Nucleus accumbens (tissue), 56 donors: ENCODE results near the gene SBK2.
A peak's percentile ranks its signal among the peaks of the same experiment; 100 is the strongest.
"Not testable (repeated sequence)": the region's sequence is repeated elsewhere in the genome, so short reads cannot be mapped to it uniquely, and the experiment has no call there.

Experiments
- DNase-seq, 56 donors: peaks; one replicate each; lab custom pipeline; 2025; lab: John Stamatoyannopoulos, UW

Gene SBK2

DNA sequence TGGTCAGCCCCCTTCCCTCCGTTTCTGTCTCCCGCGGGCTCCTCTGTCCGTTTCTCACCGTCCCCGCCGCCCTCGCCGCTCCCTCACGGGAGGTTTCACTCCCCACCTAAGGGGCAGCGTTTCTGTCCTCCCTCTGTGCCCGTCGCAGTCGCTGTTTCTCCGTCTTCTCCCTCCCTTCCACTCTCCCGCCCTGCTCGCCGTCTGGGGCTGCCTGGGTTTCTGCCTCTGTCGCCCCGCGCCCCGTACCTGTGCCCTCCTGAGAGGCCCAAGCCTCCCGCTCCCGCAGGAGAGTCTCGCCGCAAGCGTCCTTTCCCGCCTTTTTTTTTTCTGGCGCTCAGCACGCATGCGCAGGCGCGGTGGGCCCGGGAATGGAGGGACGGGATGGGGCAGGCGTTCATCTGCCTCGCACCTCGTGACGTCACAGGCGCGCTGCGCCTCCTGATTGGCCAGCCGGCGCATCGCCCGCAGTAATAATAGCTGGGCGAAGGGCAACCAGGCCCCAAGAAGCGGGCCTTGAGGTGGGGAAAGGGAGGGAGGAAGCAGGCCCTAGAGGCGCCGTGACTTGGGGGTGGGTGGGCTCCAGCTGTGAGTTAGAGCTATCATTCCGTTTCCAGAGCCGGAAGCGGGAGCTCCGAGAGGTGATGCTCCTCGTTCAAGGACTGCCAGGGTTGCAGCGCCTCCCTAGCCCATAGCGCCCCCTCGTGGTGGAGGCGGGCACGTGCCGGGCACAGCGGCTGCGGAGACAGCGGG, 33.3 kb downstream of the SBK2 start:
- DNase-seq = peak in 55 of 56 donors; percentile 51 to 99 (median 93)

DNA sequence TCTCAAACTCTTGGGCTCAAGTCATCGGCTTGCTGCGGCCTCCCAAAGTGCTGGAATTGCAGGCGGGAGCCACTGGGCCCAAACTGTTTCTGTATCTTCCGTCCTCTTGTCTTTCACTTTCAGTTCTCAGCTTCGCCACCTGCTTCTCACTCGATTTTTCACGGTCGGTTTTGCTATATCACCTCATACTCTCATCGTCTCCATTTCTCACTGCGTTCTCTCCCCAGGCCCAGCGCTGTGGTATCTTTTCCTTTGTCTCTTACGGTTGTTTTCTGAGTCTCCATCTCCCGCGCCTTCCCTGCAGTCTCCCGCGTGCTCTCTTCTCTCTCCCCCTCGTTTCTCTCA, 33.8 kb downstream of the SBK2 start:
- no peak for DNase-seq

- no peak for DNase-seq
These were observed 34.6 kb downstream of the SBK2 start for GRCh38 chr19:55502197-55502952.

GRCh38 chr19:55500368-55500952, 36.5 kb downstream of the SBK2 start:
- DNase-seq = no peak

DNA sequence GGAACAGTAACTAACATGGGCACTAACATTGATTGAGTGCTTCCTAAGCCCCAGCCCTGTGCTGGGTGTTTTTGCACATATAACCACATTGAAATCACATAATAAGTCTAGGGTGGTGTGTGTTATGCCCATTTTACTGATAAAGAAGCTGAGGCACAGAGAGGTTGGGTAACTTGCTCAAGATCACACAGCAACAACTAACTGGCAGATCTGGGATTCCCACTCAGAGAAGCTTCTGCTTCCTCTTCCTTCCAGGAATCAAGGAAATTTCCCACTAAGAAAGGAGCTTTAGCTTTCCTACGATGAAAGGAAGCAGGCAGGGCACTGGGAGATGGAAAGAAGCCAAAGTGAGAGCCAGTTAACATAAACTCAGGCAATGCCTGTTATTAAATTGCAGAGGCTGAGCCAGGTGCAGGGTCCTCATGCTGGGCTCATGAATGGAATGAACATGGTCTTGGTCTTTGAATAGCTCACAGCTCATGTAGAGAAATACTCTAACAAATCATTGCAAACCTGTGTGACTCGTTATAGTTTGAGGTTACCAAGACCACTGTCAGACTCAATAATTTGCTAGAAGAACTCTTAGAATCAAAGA, 38.6 kb downstream of the SBK2 start:
- DNase-seq = no peak

- DNase-seq = no peak
These were observed 39.2 kb downstream of the SBK2 start for GRCh38 chr19:55497763-55498162.

GRCh38 chr19:55496820-55497219, 40.1 kb downstream of the SBK2 start:
- DNase-seq = not testable (repeated sequence)

GRCh38 chr19:55495646-55496349, 41.1 kb downstream of the SBK2 start:
- DNase-seq = no peak

GRCh38 chr19:55494172-55494761, 42.7 kb downstream of the SBK2 start:
- DNase-seq = peak in 15 of 56 donors; percentile 12 to 58 (median 28)

- no peak for DNase-seq
These were observed 43.2 kb downstream of the SBK2 start for GRCh38 chr19:55493645-55494171.

DNA sequence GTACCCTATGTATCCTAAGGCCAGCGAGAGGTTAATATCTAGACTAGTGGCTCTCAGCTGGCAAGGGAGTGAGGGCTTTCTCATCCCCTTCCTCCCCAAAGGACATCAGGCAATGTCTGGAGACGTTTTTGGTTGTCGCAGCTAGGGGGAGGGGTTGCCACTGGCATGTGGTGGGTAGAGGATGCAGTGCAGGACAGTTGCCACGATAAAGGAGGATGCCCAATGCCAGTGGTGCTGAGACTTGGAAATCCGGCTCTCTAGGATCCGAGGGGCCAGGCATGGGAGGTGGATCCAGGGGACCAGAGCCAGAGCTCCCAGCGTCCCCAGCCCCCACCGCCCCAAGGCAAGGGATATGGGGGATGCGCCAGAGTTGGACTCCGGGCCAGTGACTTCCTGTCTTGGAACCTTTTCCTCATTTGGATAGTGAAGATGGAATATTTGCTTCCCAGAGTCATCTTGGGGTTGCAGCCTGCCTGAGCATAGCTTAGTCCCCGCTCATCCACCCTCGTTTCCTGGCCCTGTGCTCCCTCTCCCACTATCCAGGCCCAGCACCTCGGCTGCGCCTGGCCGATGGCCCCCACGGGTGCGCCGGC, 43.8 kb downstream of the SBK2 start:
- DNase-seq = no peak

DNA sequence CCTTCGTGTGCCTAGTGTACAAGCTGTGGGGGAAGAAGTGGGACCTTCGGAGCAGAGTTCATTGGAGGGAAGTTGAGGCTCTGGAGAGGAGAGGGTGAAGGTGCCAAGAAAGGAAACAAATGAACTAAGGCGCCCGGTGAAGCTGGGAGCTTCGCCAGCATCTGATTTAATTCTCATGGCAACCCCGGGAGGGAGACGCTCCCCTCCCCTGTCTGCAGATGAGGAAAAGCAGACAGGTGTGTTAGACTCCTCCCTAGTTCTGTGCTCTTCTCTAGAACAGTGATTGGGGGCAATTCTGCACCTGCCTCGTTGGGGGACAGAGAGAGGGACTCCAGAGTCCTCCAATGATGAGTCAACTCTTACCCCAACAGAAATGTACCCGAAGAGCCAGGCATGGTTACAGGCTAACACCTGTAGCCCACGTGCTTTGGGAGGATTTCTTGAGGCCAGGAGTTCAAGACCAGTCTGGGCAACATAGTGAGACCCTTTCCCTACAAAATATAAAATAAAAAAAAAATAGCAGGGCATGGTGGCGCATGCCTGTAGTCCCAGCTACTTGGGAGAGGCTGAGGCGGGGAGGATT, 44.5 kb downstream of the SBK2 start:
- peak in 15 of 56 donors; percentile 5 to 56 (median 37) for DNase-seq

DNA sequence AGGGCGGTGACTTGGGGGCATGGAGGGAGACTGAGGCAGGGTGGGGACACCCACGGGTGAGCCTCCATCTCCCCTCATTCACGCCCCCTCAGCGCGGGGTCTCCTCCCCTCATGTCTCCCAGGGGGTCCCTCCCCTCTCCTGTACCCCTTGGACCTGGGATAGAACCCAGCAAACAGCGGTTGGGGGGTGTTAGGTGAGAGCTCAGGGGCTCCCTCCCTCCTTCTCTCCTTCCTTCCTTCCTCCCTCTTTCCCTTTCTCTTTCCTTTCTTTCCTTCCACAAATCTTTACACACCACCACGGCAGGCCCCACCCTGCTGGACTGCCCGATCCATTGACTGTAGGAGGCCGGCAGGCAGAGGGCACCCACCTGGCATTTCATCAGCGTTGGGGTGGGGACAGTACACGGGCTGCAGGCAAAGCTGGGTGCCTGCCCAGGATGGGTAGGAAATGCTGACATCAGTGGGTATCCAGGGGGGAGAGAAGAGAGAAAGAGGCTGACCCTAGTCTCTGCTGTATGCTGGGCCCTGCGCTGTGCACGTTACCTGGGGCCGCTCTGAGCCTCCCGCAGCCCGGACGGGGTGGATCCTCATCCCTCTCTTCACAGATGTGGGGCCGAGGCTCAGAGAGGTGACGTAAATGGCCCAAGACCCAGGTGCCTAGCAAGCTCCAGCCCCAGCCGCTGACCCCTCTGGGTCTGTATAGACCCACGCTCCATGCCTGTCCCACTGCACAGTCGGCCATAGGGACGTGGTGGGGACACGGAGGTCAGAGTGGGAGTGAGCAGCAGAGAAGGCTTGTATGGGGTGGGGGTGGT, 45.2 kb downstream of the SBK2 start:
- DNase-seq = no peak

GRCh38 chr19:55490478-55491432, 46.2 kb downstream of the SBK2 start:
- no peak for DNase-seq

DNA sequence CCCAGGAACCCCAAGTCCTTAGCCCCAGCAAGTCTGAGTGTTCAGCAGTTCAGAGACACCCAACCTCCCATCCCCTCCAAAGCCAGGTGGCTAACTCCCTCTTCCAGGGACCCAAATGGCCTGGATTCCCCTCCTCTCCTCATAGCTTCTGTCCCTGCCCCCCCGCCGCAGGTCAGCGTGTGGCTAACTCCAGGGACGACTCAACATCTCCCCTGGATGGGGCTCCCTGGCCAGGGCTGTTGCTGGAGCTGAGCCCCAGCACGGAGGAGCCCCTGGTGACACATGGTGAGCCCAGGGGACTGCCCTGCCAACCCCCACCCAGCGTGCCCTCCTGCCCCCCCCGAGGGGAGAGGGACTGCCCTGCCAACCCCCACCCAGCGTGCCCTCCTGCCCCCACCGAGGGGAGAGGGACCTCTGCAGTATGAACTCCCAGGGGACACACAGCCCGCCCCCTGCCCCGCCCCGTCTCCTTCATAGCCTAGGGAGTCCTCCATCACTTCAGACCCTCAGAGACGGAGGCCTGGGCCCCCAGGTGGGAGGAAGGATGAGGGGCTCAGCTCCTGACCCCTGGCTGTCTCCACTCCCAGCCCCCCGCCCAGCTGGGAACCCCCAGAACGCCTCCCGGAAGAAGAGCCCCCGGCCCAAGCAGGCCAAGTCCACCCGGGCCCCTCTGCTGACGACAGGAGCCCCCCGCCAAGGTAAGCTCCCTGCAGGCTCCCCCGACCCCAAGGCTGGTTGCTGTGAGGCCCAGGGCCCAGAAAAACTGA, 47.0 kb downstream of the SBK2 start:
- no peak for DNase-seq

- DNase-seq = peak in 2 of 56 donors; percentile 19 to 34
These were observed 47.8 kb downstream of the SBK2 start for GRCh38 chr19:55488986-55489710.
